Central memory CD4-positive, alpha-beta T cell (primary cell): Measurements from ENCODE around the gene YES1.

Source experiments
- DNase-seq: peaks from one replicate; pipeline ENCODE4 v3.0.0; 2022

YES1 gene

DNA sequence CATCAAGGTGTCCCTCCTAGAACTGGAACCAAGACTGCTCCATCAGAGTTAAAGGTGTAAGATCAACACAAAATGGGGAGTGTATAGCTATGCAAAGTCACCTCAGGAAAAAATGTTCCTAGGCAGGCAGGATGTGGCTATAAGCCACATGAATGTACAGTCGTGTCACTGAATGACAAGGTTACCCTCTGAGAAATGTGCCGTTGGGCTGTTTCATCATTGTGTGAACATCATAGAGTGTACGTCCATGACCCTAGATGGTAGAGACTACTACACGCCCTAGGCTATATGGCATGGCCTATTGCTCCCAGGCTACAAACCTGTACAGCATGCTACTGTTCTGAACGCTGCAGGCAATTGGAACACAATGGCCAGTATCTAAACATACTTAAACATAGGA, 130.1 kb downstream of the YES1 start:
- DNase-seq = peak; percentile 67

GRCh38 chr18:680392-680791, 131.7 kb downstream of the YES1 start:
- DNase-seq = no peak

- DNase-seq = no peak
These were observed 132.5 kb downstream of the YES1 start for GRCh38 chr18:679516-679915.

- no peak for DNase-seq
These were observed 133.4 kb downstream of the YES1 start for GRCh38 chr18:678482-679182.

- DNase-seq = no peak
These were observed 134.1 kb downstream of the YES1 start for GRCh38 chr18:677951-678381.

DNA sequence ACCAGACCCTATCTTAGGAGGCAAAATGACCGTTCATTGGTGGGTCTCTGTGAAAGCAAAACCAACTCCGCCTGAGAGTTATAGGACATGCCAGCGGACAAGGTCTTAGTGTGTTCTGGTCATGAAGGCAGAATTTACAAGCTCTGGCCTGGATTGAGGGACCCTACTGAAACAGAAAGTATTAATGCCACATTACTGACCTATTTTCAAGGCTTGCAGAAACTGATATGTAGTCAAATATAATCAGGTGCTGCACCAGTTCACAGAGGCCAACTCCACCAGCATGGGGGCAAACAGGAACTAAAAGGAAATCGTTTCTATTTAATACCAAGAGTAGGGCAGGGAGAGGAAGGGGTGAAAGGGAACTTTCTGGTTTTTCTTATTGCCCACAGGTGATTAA, 134.9 kb downstream of the YES1 start:
- no peak for DNase-seq

DNA sequence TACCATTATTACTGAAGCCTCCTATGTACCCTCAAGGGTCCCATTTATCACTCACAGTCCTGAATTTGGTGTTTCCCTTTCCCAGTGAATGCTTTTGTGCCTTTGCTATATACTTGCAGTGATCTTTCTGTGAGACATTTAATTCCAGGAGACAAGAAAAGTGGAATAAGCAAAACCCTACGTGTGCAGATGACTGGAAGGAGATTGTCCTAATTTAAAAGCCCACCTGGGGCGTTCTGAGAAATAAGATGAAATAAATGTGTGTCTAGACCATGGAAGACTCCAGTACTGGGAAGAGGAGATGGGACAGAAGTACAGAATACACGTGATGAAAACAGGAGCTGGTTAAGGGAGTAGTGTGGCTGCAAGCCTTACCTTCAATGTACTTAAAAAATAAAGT, 135.3 kb downstream of the YES1 start:
- no peak for DNase-seq

GRCh38 chr18:676069-676468, 136.0 kb downstream of the YES1 start:
- no peak for DNase-seq

DNA sequence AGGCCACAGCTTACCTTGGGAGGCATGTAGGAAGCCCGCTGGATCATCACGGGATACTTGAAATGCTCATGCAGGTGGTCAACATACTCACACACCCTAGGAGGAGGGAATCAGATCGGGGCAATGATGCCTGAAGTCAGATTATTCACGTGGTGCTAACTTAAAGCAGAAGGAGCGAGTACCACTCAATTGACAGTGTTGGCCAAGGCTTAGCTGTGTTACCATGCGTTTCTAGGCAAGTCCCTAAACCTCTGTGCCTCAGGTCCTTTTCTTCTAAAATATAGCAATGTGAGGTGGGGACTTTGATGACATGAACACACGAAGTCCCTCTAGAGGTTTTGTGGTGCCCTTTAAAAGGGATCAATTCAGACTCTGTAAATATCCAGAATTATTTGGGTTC, 136.7 kb downstream of the YES1 start:
- no peak for DNase-seq

DNA sequence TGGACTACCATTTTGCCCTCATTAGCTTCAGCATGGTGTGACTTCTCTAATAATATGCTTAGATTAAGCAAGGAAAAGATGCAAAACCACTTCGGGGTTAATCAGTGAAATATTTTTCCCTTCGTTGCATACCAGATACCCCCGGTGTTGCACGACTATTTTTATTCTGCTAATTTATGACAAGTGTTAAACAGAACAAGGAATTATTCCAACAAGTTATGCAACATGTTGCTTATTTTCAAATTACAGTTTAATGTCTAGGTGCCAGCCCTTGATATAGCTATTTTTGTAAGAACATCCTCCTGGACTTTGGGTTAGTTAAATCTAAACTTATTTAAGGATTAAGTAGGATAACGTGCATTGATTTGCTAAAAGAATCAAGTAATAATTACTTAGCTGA, 138.3 kb downstream of the YES1 start:
- no peak for DNase-seq

DNA sequence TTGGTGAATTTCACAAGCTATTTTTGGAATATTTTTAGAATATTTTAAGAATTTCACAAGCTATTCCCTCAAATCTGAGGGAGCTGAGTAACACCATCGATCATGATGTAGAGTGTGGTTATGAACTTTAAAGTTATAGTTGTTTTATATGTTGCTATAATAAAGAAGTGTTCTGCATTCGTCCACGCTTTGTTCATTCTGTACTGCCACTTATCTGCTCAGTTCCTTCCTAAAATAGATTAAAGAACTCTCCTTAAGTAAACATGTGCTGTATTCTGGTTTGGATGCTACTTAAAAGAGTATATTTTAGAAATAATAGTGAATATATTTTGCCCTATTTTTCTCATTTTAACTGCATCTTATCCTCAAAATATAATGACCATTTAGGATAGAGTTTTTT, 138.7 kb downstream of the YES1 start:
- no peak for DNase-seq
